Mesenchymal stem cell (in vitro differentiated cells and primary cell): ENCODE data around the gene PRKCSH.
"Not testable (repeated sequence)": the region's sequence is repeated elsewhere in the genome, so short reads cannot be mapped to it uniquely, and the experiment has no call there.

Experiments used
- DNase-seq: peaks from one replicate; pipeline ENCODE4 v3.0.0-alpha.2; 2013
- H2AFZ ChIP-seq: one replicate; pipeline ENCODE4 v1.6.1; 2013; ENCODE audit warnings: low read depth, mild to moderate bottlenecking, control low read depth, inconsistent platforms, low read length, moderate library complexity
- H2AK5ac ChIP-seq: 2 replicates; pipeline ENCODE4 v1.6.1; 2013; ENCODE audit warnings: low read length, moderate library complexity, mild to moderate bottlenecking, inconsistent platforms; ENCODE audit not compliant: severe bottlenecking
- H2BK120ac ChIP-seq: one replicate; pipeline ENCODE4 v1.6.1; 2013; ENCODE audit warnings: low read depth, mild to moderate bottlenecking, inconsistent platforms, low read length, moderate library complexity
- H2BK12ac ChIP-seq, 2 experiments: one replicate each; pipeline ENCODE4 v1.6.1; 2013; ENCODE audit warnings: inconsistent platforms in 2 of 2, low read length in 2 of 2, mild to moderate bottlenecking in 2 of 2, moderate library complexity in 2 of 2, control low read depth in 1 of 2
- H2BK15ac ChIP-seq: one replicate; pipeline ENCODE4 v1.6.1; 2013; ENCODE audit warnings: mild to moderate bottlenecking, low read depth, inconsistent platforms; ENCODE audit not compliant: poor library complexity, severe bottlenecking
- H2BK5ac ChIP-seq: 2 replicates; pipeline ENCODE4 v1.6.1; 2013; ENCODE audit warnings: low read depth, mild to moderate bottlenecking, low read length, control low read depth, inconsistent platforms; ENCODE audit not compliant: poor library complexity, severe bottlenecking
- H3K14ac ChIP-seq, 2 experiments: one replicate each; pipeline ENCODE4 v1.6.1; 2013; ENCODE audit warnings: inconsistent platforms in 2 of 2, low read length in 2 of 2, control low read depth in 1 of 2, mild to moderate bottlenecking in 1 of 2, moderate library complexity in 1 of 2
- H3K18ac ChIP-seq, 2 experiments: one replicate each; pipeline ENCODE4 v1.6.1; 2013; ENCODE audit warnings: inconsistent platforms in 2 of 2, low read length in 2 of 2, control low read depth in 1 of 2, low read depth in 1 of 2, mild to moderate bottlenecking in 1 of 2
- H3K23ac ChIP-seq, 2 experiments: one replicate each; pipeline ENCODE4 v1.6.1; 2013; ENCODE audit warnings: inconsistent platforms in 2 of 2, low read length in 2 of 2, mild to moderate bottlenecking in 2 of 2, moderate library complexity in 2 of 2, control low read depth in 1 of 2
- H3K27ac ChIP-seq: 2 replicates; pipeline ENCODE4 v1.5.1; 2013; ENCODE audit warnings: mild to moderate bottlenecking, moderate library complexity, low read length, control low read depth, inconsistent platforms; ENCODE audit not compliant: poor library complexity, severe bottlenecking
- H3K27me3 ChIP-seq, 2 experiments: 2 replicates each; pipeline versions ENCODE4 v1.6.1 to v1.7.0; 2013; ENCODE audit warnings: low read length in 2 of 2, mild to moderate bottlenecking in 2 of 2, moderate library complexity in 2 of 2, control low read depth in 1 of 2, inconsistent platforms in 1 of 2; ENCODE audit not compliant: control insufficient read depth in 1 of 2, insufficient read depth in 1 of 2
- H3K36me3 ChIP-seq, 2 experiments: 2 replicates each; pipeline versions ENCODE4 v1.6.1 to v1.7.0; 2013; ENCODE audit warnings: low read length in 2 of 2, control low read depth in 1 of 2, inconsistent platforms in 1 of 2, low read depth in 1 of 2, mild to moderate bottlenecking in 1 of 2; ENCODE audit not compliant: insufficient read depth in 2 of 2, control insufficient read depth in 1 of 2
- H3K4ac ChIP-seq, 2 experiments: one replicate each; pipeline ENCODE4 v1.6.1; 2013; ENCODE audit warnings: inconsistent platforms in 2 of 2, low read length in 2 of 2, mild to moderate bottlenecking in 2 of 2, moderate library complexity in 2 of 2, control low read depth in 1 of 2, low read depth in 1 of 2
- H3K4me1 ChIP-seq: 2 replicates; pipeline ENCODE4 v1.6.1; 2013; ENCODE audit warnings: low read depth, low read length, control low read depth; ENCODE audit not compliant: control insufficient read depth, insufficient read depth
- H3K4me2 ChIP-seq: 2 replicates; pipeline ENCODE4 v1.6.1; 2013; ENCODE audit warnings: low read length, mild to moderate bottlenecking, inconsistent platforms; ENCODE audit not compliant: poor library complexity, severe bottlenecking
- H3K4me3 ChIP-seq, 2 experiments: 2 replicates each; pipeline versions ENCODE4 v1.5.1 to v1.7.0; 2013; ENCODE audit warnings: low read length in 2 of 2, mild to moderate bottlenecking in 2 of 2, control low read depth in 1 of 2, low read depth in 1 of 2; ENCODE audit not compliant: insufficient read depth in 1 of 2
- H3K79me1 ChIP-seq: replicated peaks from 2 replicates; pipeline ENCODE4 v1.6.1; 2013; ENCODE audit warnings: mild to moderate bottlenecking, control low read depth, low read length, inconsistent platforms; ENCODE audit not compliant: poor library complexity, severe bottlenecking
- H3K9ac ChIP-seq: 2 replicates; pipeline ENCODE4 v1.7.0; 2013; ENCODE audit warnings: mild to moderate bottlenecking, low read length, moderate library complexity
- H3K9me3 ChIP-seq: 2 replicates; pipeline ENCODE4 v1.7.0; 2013; ENCODE audit warnings: mild to moderate bottlenecking, low read length; ENCODE audit not compliant: control insufficient read depth
- H4K8ac ChIP-seq: one replicate; pipeline ENCODE4 v1.6.1; 2013; ENCODE audit warnings: inconsistent platforms, mild to moderate bottlenecking, low read length, moderate library complexity
- H4K91ac ChIP-seq: one replicate; pipeline ENCODE4 v1.6.1; 2013; ENCODE audit warnings: mild to moderate bottlenecking, low read length, inconsistent platforms
- WGBS: methylation state at CpG from one replicate; pipeline ENCODE4 v1.1.7; 2013; ENCODE audit warnings: mixed read lengths; 5-methylcytosine and 5-hydroxymethylcytosine counted together

Gene PRKCSH

GRCh38 chr19:11401808-11402543 lies 33.5 kb upstream of the PRKCSH start:
- no peak overlapping the region for H3K9ac ChIP-seq
- no peak overlapping the region for H3K4me2 ChIP-seq
- no peak overlapping the region for H2AK5ac ChIP-seq
- H3K36me3 ChIP-seq: no peaks in the 10 kb centered on the region
- 91% methylated on average over 5 of the region's 9 CpGs for WGBS
- H2BK120ac ChIP-seq: no peak overlapping the region
- peaks cover 10% of the 10 kb centered on the region in 2 experiments for H3K27me3 ChIP-seq
- no peak overlapping the region for H2AFZ ChIP-seq
- H3K79me1 ChIP-seq: no peaks in the 10 kb centered on the region
- no peak overlapping the region for H3K23ac ChIP-seq
- peaks cover 2% of the 10 kb centered on the region for H3K4me1 ChIP-seq
- no peak overlapping the region for H3K4me3 ChIP-seq
- H2BK15ac ChIP-seq: no peak overlapping the region
- no peak overlapping the region for H3K27ac ChIP-seq
- no peak overlapping the region for H2BK12ac ChIP-seq
- no peak overlapping the region for H3K4ac ChIP-seq
- no peak for DNase-seq
- no peak overlapping the region for H2BK5ac ChIP-seq
- no peak overlapping the region for H4K8ac ChIP-seq
- no peak overlapping the region for H3K18ac ChIP-seq
- H3K14ac ChIP-seq: no peak overlapping the region
- H3K9me3 ChIP-seq: no peaks in the 10 kb centered on the region
- H4K91ac ChIP-seq: no peak overlapping the region

DNA sequence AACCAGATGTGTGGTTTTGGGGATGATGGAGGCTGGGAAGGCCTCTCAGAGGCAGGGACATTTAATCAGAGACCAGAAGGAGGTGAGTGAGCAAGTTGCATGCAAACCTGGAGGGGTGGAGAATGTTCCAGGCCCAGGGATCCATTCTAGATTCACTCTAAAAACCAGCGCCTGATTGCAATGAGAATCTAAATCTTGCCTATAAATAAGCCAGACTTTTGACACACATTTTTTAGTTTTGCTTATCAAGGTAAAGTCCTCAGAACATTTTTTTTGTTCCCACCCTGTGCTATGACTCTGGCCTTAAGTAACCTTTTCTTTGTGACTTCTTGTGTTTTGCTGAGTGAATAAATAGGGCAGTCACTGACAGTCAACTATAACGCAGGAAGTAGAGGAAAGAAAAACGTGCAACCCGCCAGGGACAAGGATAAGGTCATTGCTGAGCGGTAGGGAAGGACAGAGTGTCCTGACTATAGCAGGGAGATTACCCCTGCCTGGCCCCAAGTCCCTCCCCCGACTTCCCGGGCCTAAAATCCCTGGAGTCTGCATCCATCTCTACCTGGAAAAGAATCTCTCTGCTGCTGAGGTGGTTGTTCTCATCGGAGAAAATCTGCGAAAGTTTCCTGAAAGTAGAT lies 30.7 kb upstream of the PRKCSH start:
- Histone ChIP-seq H2BK12ac (no peak overlapping the region), H3K27ac (no peak overlapping the region), H3K79me1 (no peaks in the 10 kb centered on the region), H2AFZ (no peak overlapping the region), H2BK15ac (no peak overlapping the region), H3K14ac (no peak overlapping the region), H3K9me3 (no peaks in the 10 kb centered on the region), H3K4me3 (no peak overlapping the region), H3K4ac (no peak overlapping the region), H2AK5ac (no peak overlapping the region), H2BK5ac (no peak overlapping the region), H4K91ac (no peak overlapping the region), H2BK120ac (no peak overlapping the region), H3K23ac (no peak overlapping the region), H4K8ac (no peak overlapping the region), H3K9ac (no peak overlapping the region), H3K4me2 (no peak overlapping the region), H3K27me3 (peaks cover 10% of the 10 kb centered on the region in 2 experiments), H3K36me3 (no peaks in the 10 kb centered on the region), H3K4me1 (peaks cover 2% of the 10 kb centered on the region), H3K18ac (no peak overlapping the region)
- no peak for DNase-seq
- 51% methylated on average over 9 of the region's 9 CpGs for WGBS

- Histone ChIP-seq H3K27me3 (peaks cover 10% of the 10 kb centered on the region in 2 experiments), H3K9ac (no peak overlapping the region), H4K8ac (no peak overlapping the region), H2BK15ac (no peak overlapping the region), H3K4me3 (no peak overlapping the region), H2AFZ (no peak overlapping the region), H2BK120ac (no peak overlapping the region), H3K4me2 (no peak overlapping the region), H3K14ac (peak overlapping the region in 1 of 2 experiments; percentile 67), H3K79me1 (no peaks in the 10 kb centered on the region), H3K36me3 (no peaks in the 10 kb centered on the region), H2BK5ac (no peak overlapping the region), H3K23ac (no peak overlapping the region), H3K27ac (no peak overlapping the region), H3K18ac (no peak overlapping the region), H3K4ac (peak overlapping the region in 1 of 2 experiments; percentile 32), H2AK5ac (no peak overlapping the region), H2BK12ac (peak overlapping the region in 1 of 2 experiments; percentile 33), H3K9me3 (no peaks in the 10 kb centered on the region), H3K4me1 (peaks cover 6% of the 10 kb centered on the region), H4K91ac (no peak overlapping the region)
- DNase-seq: no peak
- 27% methylated on average over 43 of the region's 44 CpGs for WGBS
These were observed 29.4 kb upstream of the PRKCSH start for GRCh38 chr19:11405846-11406643.

- not testable (repeated sequence) for H3K18ac ChIP-seq, H2BK120ac ChIP-seq, H3K23ac ChIP-seq, H2AK5ac ChIP-seq, H3K27ac ChIP-seq, H2BK15ac ChIP-seq, H4K8ac ChIP-seq, H3K4me3 ChIP-seq, H3K79me1 ChIP-seq, H3K4me2 ChIP-seq, H3K9ac ChIP-seq, H2BK5ac ChIP-seq, H3K4me1 ChIP-seq, H4K91ac ChIP-seq, H3K14ac ChIP-seq, H2AFZ ChIP-seq, DNase-seq, H3K36me3 ChIP-seq, H3K9me3 ChIP-seq, H3K4ac ChIP-seq
- Histone ChIP-seq H3K27me3 (peaks cover 10% of the 10 kb centered on the region in 2 experiments), H2BK12ac (peak overlapping the region in 1 of 2 experiments; percentile 33)
- WGBS: 90% methylated on average over 12 of the region's 12 CpGs
These were observed 28.7 kb upstream of the PRKCSH start for GRCh38 chr19:11406703-11407236.
